Prostate gland (tissue), 2 donors: ENCODE results near the gene PIP5K1B. TPM values are rescaled to one million over a fixed set of nuclear protein-coding genes. Genes with fewer than 3 reads are reported as not detected.

Experiments used
- DNase-seq: peaks from one replicate; pipeline ENCODE4 v3.0.0-alpha.2; 2019; ENCODE audit warnings: low spot score
- H3K27ac ChIP-seq, 2 donors: fragments of 200-600 bp; sonication (generic); 2 replicates each; pipeline ENCODE4 v1.5.1; 2017 to 2019
- H3K27me3 ChIP-seq: fragments of 200-600 bp; sonication (generic); replicated peaks from 2 replicates; pipeline ENCODE4 v1.5.1; 2019; ENCODE audit not compliant: insufficient read depth
- H3K36me3 ChIP-seq, 2 donors: fragments of 200-600 bp; sonication (generic); 1 replicate in 1 of 2; 2 replicates in 1 of 2; pipeline versions ENCODE4 v1.5.1 to v1.8.1; 2017 to 2019
- H3K4me1 ChIP-seq: fragments of 200-600 bp; sonication (generic); replicated peaks from 2 replicates; pipeline ENCODE4 v1.5.1; 2019
- H3K4me3 ChIP-seq, 2 donors: fragments of 200-600 bp; sonication (generic); 2 replicates each; pipeline ENCODE4 v1.5.1; 2017 to 2019
- H3K9me3 ChIP-seq: fragments of 200-600 bp; sonication (generic); 2 replicates; pipeline ENCODE4 v1.5.1; 2017
- POLR2A ChIP-seq: fragments of 450-650 bp; IDR thresholded peaks from one replicate; pipeline ENCODE4 v1.6.1; 2016; ENCODE audit warnings: antibody characterized with exemption, mild to moderate bottlenecking
- POLR2AphosphoS5 ChIP-seq: sonication (generic); formaldehyde crosslinking; IDR thresholded peaks from one replicate; pipeline ENCODE4 v1.6.1; 2017; ENCODE audit warnings: antibody characterized with exemption
- WGBS: methylation state at CpG from one replicate; pipeline ENCODE4 v1.1.5; 2018; 5-methylcytosine and 5-hydroxymethylcytosine counted together
- intact Hi-C: fragments of 100-400 bp; cut with DNase I; formaldehyde crosslinking; loops from one replicate; pipeline ENCODE4 v1.14.2; 2022
- total RNA-seq, 2 donors: library from RNA; depleted of rRNA; stranded (reverse); fragments of >200 nt; gene quantifications; one replicate each; pipeline ENCODE4 v1.1.0, GENCODE V29; 2016
- TF ChIP-seq, protein P1 (sequence below), 4 experiments: fragments of 200-600 bp in 2 of 4; fragments of 450-650 bp in 2 of 4; sonication (generic) in 2 of 4; IDR thresholded peaks; 1 replicate in 3 of 4; 2 replicates in 1 of 4; pipeline ENCODE4 v1.5.1; 2016 to 2019; ENCODE audit warnings: antibody characterized with exemption in 4 of 4, mild to moderate bottlenecking in 2 of 4, moderate library complexity in 2 of 4

Gene PIP5K1B
- total RNA-seq, 2 donors from 2014 or later = 1.6 to 38.3 TPM

DNA sequence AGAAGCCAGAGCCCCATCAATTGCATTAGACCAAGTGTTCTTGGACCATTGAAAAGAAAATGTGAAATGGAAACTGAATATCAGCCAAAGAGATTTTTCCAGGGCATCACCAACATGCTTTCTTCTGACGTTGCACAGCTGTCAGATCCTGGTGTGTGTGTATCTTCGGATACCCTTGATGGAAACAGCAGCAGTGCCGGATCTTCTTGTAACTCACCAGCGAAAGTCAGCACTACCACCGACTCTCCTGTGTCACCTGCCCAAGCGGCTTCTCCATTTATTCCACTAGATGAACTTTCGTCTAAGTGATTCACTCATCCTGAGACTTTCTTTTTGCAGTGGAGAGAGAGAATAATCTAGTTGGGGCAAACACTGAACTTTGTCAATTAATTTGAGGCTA is 75.7 kb downstream of the PIP5K1B start:
- intact Hi-C loops = loop anchor here (5.0 to 10.0 kb wide), 4 partner anchors 174 to 247 kb away; no protein-coding TSS in a partner anchor
- DNase-seq = no peak
- WGBS = 5% methylated on average over 7 of the region's 7 CpGs
- peak overlapping the region; percentile 89 to 90 for H3K27ac ChIP-seq
- no peaks in the 10 kb centered on the region for H3K27me3 ChIP-seq
- no peaks in the 10 kb centered on the region for H3K36me3 ChIP-seq
- H3K4me1 ChIP-seq = no peaks in the 10 kb centered on the region
- peak overlapping the region; percentile 71 to 72 for H3K4me3 ChIP-seq
- TF ChIP-seq, protein P1, sequence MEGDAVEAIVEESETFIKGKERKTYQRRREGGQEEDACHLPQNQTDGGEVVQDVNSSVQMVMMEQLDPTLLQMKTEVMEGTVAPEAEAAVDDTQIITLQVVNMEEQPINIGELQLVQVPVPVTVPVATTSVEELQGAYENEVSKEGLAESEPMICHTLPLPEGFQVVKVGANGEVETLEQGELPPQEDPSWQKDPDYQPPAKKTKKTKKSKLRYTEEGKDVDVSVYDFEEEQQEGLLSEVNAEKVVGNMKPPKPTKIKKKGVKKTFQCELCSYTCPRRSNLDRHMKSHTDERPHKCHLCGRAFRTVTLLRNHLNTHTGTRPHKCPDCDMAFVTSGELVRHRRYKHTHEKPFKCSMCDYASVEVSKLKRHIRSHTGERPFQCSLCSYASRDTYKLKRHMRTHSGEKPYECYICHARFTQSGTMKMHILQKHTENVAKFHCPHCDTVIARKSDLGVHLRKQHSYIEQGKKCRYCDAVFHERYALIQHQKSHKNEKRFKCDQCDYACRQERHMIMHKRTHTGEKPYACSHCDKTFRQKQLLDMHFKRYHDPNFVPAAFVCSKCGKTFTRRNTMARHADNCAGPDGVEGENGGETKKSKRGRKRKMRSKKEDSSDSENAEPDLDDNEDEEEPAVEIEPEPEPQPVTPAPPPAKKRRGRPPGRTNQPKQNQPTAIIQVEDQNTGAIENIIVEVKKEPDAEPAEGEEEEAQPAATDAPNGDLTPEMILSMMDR (IDR thresholded peaks at IDR 0.05) = no peak
- no peak for TF ChIP-seq POLR2AphosphoS5
- no peak for TF ChIP-seq POLR2A
- H3K9me3 ChIP-seq = no peaks in the 10 kb centered on the region

DNA sequence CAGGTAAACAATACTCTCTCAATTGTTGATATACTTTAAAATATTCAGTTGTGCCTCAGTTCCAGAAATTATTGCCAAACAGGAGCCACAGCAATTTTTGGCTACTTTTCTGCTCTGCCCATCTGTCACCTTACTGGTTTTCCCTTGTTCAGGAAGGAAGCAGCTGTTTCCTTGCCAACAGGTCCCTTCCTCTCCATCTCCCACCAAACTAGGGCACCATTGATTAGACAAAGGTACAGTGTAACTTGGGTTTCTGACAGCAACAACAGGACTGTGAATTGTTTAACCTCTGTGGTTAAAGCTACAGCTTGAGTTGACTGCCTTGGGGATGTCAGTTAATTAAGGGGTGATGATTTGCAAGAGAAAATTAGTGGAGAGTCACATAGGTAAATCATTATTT is 76.9 kb downstream of the PIP5K1B start:
- TF ChIP-seq POLR2AphosphoS5 (no peak), POLR2A (no peak)
- TF ChIP-seq, protein P1 (IDR thresholded peaks at IDR 0.05) = no peak
- Histone ChIP-seq H3K9me3 (no peaks in the 10 kb centered on the region), H3K27ac (no peak overlapping the region), H3K27me3 (no peaks in the 10 kb centered on the region), H3K4me3 (no peak overlapping the region), H3K4me1 (no peaks in the 10 kb centered on the region), H3K36me3 (no peaks in the 10 kb centered on the region)
- intact Hi-C loops = loop anchor here (5.0 to 10.0 kb wide), 4 partner anchors 173 to 245 kb away; no protein-coding TSS in a partner anchor
- no peak for DNase-seq

DNA sequence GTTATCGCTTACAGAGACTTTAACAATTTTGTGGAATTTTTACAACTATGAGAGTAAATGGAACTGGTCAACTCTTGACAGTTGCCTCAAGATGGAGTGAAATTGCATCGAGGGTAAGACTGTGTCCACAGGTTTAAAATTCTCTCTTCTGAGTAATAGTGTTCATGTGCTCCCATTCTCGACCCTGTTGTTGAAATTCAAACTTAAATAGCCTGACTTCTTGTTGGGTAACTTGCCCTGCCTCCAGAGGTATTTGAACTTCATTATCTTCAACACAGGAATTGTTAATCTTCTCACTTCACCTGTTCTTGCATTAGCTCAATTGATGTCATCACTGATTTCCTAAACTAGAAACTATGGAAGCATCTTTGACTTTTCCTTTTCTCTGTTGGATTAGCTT is 77.5 kb downstream of the PIP5K1B start:
- no peak for DNase-seq
- 63% methylated on average over 3 of the region's 3 CpGs for WGBS
- Histone ChIP-seq H3K4me1 (no peaks in the 10 kb centered on the region), H3K36me3 (no peaks in the 10 kb centered on the region), H3K9me3 (no peaks in the 10 kb centered on the region), H3K27me3 (no peaks in the 10 kb centered on the region), H3K4me3 (no peak overlapping the region), H3K27ac (no peak overlapping the region)
- TF ChIP-seq POLR2AphosphoS5 (no peak), POLR2A (no peak)
- TF ChIP-seq, protein P1 (IDR thresholded peaks at IDR 0.05) = no peak
- intact Hi-C loops = loop anchor here (5.0 to 10.0 kb wide), 4 partner anchors 172 to 245 kb away; no protein-coding TSS in a partner anchor

DNA sequence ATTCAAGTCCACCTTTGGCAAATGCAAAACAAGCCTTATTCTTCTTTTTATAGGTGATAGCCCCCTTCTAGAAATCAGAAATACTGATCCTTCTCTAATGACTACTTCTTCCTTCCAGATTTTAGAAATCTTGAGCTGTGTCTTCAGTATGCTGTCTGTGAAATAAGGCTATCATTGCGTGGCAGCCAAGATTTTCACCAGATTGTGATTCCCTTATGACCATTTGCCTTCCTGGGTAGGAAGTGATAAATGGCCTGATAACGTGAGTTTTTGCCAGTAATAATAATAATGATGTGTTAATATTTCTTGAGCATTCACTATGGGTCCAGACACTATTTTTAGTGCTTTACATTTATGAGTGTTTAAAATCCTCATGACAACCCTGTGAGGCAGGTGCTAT is 80.9 kb downstream of the PIP5K1B start:
- no peaks in the 10 kb centered on the region for H3K36me3 ChIP-seq
- WGBS = 66% methylated on average over 2 of the region's 2 CpGs
- TF ChIP-seq POLR2A = no peak
- intact Hi-C loops = loop anchor here (10.0 kb wide), 3 partner anchors 169 to 209 kb away; no protein-coding TSS in a partner anchor
- no peaks in the 10 kb centered on the region for H3K4me1 ChIP-seq
- no peak for DNase-seq
- no peaks in the 10 kb centered on the region for H3K27me3 ChIP-seq
- H3K4me3 ChIP-seq = no peak overlapping the region
- H3K27ac ChIP-seq = no peak overlapping the region
- no peaks in the 10 kb centered on the region for H3K9me3 ChIP-seq

DNA sequence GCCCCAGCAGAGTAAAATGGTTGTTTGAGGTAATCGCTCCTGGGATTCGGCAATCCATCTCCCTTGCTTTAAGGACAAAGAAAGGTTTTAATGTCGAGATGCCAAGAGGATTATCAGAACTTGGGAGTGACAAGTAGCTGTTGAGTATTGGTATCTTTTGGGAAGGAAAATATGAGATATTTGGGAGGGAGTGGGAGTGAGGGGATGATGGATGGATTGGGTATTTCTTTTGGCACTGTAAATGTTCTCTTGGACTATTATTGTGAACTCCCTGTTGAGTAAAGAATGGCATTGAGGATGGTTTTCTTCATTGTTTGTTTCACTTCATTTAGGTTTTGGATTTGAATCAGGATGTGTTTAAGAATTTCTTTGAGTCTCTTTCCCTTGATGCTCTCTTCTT is 86.1 kb downstream of the PIP5K1B start:
- no peaks in the 10 kb centered on the region for H3K9me3 ChIP-seq
- no peaks in the 10 kb centered on the region for H3K27me3 ChIP-seq
- 87% methylated on average over 3 of the region's 3 CpGs for WGBS
- intact Hi-C loops = no loop called here
- DNase-seq = no peak
- no peak overlapping the region for H3K4me3 ChIP-seq
- no peak overlapping the region for H3K27ac ChIP-seq
- no peaks in the 10 kb centered on the region for H3K4me1 ChIP-seq
- H3K36me3 ChIP-seq = no peaks in the 10 kb centered on the region
- no peak for TF ChIP-seq POLR2A

DNA sequence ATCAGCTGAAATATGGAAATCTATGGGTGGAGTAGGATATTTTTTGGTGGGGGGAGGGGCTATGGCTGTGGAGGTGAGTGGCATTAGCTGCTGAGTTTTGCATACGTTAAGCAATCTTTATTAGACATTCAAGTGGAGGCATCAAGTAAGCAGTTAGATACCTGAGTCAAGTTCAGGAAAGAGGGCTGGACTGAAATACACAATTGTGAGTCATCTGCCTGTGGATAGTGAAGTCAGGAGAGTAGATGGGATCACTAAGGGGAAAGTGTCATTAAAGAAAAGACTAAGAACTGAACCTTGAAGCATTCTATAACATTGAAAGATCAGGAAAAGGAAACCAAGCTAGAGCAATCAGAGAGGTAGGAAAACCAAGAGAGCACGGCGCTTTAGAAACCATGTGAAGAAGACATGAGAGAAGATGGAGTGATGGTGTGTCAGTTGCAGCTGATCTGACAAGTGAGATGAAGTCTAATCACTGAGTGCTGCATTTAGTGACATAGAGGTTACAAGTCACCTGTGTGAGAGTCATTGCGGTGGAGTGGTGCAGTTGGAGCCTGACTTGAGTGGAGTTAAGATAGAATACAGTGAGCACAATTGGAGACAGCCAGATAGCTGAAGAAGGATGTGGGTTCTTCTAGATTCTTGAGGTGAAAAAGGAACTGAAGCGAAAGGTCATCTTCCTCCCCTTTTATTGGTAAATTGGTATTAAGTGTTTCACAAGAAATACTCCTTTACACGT is 88.7 kb downstream of the PIP5K1B start:
- Histone ChIP-seq H3K27ac (no peak overlapping the region), H3K9me3 (no peaks in the 10 kb centered on the region), H3K4me1 (no peaks in the 10 kb centered on the region), H3K4me3 (no peak overlapping the region), H3K36me3 (no peaks in the 10 kb centered on the region), H3K27me3 (no peaks in the 10 kb centered on the region)
- 88% methylated on average over 6 of the region's 6 CpGs for WGBS
- TF ChIP-seq POLR2AphosphoS5 (no peak), POLR2A (no peak)
- TF ChIP-seq, protein P1 (IDR thresholded peaks at IDR 0.05) = no peak
- no peak for DNase-seq
- intact Hi-C loops = no loop called here
